ENCODE results near the gene HSD17B12.
"Not testable (repeated sequence)": the region's sequence is repeated elsewhere in the genome, so short reads cannot be mapped to it uniquely, and the experiment has no call there.

Gene HSD17B12

DNA sequence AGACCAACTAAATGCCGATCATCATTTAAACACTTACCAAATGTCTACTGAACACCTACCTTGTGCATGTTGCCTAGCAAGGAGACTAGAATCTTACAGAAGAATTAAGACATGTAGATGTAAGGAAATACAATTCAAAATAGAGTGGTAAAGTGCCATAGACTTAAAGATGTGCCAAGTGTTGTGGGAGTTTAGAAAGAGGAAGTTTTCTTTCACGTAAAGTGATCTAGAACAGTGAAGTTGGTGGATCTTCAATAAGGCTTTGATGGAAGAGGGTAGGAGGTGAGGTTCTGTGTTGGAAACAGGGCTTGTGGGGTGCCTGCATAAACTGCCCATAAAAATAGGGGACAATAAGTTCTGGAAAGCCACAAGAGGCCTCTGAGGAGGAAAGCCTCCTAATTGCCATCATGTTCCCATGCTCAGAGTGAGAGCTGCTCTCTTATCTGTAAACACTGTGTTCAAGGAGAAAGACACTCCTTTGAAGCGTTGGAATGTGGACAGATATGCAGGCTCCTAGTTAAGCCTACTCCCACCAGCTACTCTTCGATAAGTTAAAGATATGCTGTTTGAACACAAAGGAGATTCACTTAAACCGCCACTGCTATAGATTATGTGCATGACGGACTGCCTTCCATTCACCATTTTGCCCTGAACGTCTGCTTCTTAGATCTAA, 66.7 kb downstream of the HSD17B12 start:
- DNase-seq (ENCODE audit: low read depth), result no peak

- DNase-seq (ENCODE audit: low read depth), result no peak
Measured at GRCh38 chr11:43748095-43748494, 67.6 kb downstream of the HSD17B12 start.

DNA sequence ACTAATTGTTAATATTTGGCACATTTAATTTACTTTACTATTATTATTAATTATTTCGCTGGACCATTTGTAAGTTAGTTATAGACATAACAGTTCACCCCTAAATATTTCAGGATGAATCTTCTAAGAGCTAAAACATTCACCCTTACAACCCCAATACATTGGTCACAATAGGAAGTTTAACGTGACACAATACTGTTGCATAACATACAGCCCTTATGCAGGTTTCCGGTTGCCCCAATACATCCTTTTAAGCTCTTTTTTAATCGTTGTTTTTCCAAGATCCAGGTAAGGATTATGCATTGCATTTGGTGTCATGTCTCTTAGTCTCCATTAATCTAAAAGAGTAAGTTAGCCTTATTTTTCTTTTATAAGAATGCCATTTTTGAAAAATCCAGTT, 71.2 kb downstream of the HSD17B12 start:
- DNase-seq (ENCODE audit: low read depth), result no peak

GRCh38 chr11:43756575-43756974, 76.0 kb downstream of the HSD17B12 start:
- no peak for DNase-seq (ENCODE audit: low read depth)

DNA sequence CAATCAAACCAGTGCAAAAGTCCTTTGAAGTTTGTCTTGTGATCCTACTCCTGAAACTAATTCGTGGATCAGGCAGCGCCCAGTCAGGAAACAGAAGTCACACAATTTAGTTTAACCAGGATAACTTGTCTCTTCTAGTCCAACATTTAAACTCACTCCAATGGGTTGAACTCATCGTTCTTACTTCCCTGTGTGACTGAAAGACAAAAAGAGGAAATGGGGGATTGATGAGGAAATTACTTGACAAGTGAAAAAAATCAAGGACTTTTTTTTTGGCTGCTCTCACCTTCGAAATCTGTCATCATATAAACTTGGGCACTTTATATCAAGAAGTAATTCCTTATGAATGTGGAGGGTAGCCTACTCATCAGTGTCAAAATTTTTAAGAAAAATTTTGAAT, 78.4 kb downstream of the HSD17B12 start:
- no peak for DNase-seq (ENCODE audit: low read depth)

GRCh38 chr11:43760902-43761301, 80.4 kb downstream of the HSD17B12 start:
- DNase-seq (ENCODE audit: low read depth), result no peak

DNA sequence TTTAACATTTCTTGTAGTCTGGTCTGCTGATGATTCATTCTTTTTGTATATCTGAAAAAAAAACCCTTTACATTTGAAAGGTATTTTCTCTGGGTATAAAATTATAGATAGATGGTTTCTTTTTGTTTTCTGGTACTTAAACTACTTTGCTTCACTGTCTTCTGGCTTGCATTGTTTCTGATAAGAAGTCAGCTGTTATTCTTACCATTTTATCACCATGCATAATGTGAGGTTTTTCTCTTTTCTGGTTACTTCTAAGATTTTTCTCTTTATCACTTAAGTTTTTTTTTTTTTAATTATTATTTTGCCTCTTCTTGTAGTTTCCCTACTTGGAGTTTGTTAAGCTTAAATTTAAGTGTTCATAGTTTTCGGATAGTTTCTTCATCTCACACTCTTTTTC, 84.7 kb downstream of the HSD17B12 start:
- DNase-seq (ENCODE audit: low read depth), result no peak

GRCh38 chr11:43768654-43769053, 88.1 kb downstream of the HSD17B12 start:
- not testable (repeated sequence) for DNase-seq (ENCODE audit: low read depth)

GRCh38 chr11:43770173-43770572, 89.6 kb downstream of the HSD17B12 start:
- DNase-seq (ENCODE audit: low read depth), result no peak

GRCh38 chr11:43772733-43773132, 92.2 kb downstream of the HSD17B12 start:
- no peak for DNase-seq (ENCODE audit: low read depth)

DNA sequence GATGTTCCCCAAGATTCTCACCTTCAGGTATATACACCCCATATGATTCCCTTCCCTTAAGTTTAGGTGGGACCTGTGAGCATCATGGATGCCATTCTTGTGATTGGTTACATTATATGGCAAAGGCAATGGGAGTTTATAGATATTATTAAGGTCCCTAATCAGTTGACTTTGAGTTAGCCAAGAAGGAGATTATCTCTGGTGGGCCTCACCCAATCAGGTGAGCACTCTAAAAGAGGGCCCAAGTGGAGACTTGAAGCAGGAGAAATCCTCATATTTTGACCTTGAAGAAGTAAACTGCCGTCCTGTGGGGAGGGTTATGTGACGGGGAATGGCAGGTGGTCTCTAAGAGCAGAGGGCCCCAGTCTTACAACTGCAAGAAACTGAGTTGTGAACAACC, 94.2 kb downstream of the HSD17B12 start:
- DNase-seq (ENCODE audit: low read depth), result no peak

GRCh38 chr11:43779306-43779705, 98.8 kb downstream of the HSD17B12 start:
- DNase-seq (ENCODE audit: low read depth), result no peak

DNA sequence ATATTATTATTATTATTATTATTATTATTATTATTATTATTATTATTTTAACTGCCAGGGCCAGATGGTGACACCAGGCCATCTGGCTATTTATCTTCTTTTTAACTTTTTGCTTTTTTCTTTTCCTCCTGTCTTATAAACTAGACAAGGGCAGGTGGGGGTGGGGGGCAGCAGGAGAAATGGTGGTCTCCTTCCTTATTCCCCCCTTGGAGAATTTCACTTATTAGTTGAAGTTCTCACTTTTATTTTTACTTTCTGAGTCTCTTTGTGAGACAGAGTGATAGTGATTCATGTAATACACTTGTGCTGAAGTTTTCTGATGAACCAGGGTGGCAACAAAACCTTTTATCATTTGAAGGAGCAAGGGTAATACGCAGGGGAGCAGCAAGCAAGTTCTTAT, 103.8 kb downstream of the HSD17B12 start:
- no peak for DNase-seq (ENCODE audit: low read depth)

DNA sequence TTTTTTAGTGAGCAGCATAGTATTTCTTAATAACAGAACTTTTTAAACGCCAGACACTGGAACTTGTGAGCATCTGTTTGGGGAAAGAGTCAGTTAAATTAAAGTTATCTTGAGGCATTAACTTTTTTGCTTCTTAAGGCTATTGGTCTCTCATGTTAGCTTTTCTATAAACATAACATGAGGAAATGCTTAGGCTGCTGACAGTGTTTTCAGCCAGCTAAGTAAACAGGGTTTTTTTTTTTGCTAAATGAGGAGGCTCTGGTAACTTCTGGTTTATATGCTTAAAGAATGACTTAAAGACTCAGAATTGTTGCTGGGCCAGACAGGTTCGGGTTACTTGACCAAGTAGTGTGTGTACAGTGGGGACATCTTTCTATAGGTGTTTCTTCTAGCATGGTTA, 104.3 kb downstream of the HSD17B12 start:
- no peak for DNase-seq (ENCODE audit: low read depth)

DNA sequence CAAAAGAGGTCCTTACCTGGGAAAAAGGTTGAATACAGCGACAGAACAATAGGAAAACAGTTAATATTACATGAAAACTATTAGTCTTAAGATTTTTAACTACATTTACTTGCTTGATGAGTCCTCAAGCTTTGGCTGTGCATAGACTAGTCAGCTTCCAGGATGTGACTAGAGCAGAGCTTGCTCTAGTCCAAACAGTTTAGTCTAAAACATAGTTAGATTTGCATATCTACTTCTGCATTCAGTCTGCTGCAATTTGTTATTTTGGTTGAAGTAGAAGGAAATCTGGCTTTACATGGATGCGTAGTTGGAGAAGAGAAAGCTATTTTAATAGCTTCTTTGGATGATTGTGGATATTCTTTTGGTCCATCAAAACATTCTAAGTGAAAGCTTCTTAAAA, 104.8 kb downstream of the HSD17B12 start:
- no peak for DNase-seq (ENCODE audit: low read depth)

DNA sequence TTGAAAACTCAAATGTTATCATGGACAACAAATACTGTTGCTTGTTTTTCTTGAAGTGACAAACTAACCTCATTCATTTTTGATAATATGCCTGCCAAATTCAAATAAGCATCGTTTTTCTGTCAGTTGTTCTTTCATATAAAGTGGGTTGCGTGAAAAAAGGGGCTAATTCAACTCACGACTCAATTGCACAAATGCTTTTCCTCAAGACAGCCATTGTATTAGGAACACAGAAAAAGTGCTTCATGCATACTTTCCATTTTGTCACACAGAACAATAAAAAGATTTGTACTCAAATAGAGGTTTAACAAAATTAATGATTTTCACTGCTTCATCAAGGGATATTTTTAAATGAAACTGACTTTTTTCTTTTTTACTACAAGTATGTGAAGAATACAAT, 105.5 kb downstream of the HSD17B12 start:
- DNase-seq (ENCODE audit: low read depth), result no peak

- DNase-seq (ENCODE audit: low read depth), result no peak
Measured at GRCh38 chr11:43787824-43788223, 107.3 kb downstream of the HSD17B12 start.

GRCh38 chr11:43788421-43788820, 107.9 kb downstream of the HSD17B12 start:
- DNase-seq (ENCODE audit: low read depth), result no peak

GRCh38 chr11:43789700-43790443, 109.3 kb downstream of the HSD17B12 start:
- DNase-seq (ENCODE audit: low read depth), result peak; percentile 60

GRCh38 chr11:43790444-43790794, 109.9 kb downstream of the HSD17B12 start:
- peak; percentile 24 for DNase-seq (ENCODE audit: low read depth)

DNA sequence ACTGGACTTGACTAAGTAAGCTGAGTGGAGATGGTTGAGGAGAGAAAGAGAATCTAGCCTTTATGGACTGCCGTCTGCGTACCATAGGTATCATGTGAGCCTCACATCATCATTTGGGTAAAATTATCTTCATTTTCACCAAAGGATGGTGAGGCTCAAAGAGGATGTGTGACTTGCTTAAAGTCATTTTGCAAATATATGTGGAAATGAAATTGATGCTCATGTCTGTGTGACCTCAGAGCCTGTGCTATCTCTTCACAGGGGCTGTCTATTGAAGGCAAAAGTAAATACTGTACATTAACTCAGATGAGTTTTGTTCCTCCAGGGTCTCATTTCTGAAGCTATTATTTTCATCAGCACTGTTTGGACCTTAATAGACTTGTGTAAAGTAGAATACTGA, 116.8 kb downstream of the HSD17B12 start:
- no peak for DNase-seq (ENCODE audit: low read depth)

DNA sequence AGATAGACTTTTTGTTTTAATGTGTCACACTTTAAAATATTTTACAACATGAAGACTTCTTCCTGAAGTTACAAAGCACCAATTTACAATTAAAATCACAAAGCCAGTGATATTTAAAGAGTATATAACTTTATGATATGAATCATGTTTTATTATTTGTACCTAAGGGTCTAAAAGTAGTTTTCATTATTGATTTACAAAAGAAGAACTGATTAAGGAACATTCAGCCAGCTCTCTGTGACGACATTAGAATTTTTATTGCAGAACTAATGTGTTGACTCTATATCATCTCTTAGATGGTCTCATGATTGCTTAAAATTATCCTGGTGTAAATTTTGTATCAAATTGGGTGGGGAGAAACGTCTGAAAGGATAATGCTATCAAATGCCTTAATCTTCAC, 117.3 kb downstream of the HSD17B12 start:
- DNase-seq (ENCODE audit: low read depth), result no peak

- DNase-seq (ENCODE audit: low read depth), result no peak
Measured at GRCh38 chr11:43802509-43802908, 122.0 kb downstream of the HSD17B12 start.

- no peak for DNase-seq (ENCODE audit: low read depth)
Measured at GRCh38 chr11:43803766-43804165, 123.2 kb downstream of the HSD17B12 start.

Measured in fibroblast of the conjunctiva (primary cell).